Mesenchymal stem cell (in vitro differentiated cells and primary cell): Measurements from ENCODE around the gene TBC1D22A.

ENCODE experiments used
- DNase-seq: peaks from one replicate; pipeline ENCODE4 v3.0.0-alpha.2; 2013
- H2AFZ ChIP-seq: one replicate; pipeline ENCODE4 v1.6.1; 2013; ENCODE audit warnings: low read depth, mild to moderate bottlenecking, control low read depth, inconsistent platforms, low read length, moderate library complexity
- H2AK5ac ChIP-seq: 2 replicates; pipeline ENCODE4 v1.6.1; 2013; ENCODE audit warnings: low read length, moderate library complexity, mild to moderate bottlenecking, inconsistent platforms; ENCODE audit not compliant: severe bottlenecking
- H2BK120ac ChIP-seq: one replicate; pipeline ENCODE4 v1.6.1; 2013; ENCODE audit warnings: low read depth, mild to moderate bottlenecking, inconsistent platforms, low read length, moderate library complexity
- H2BK12ac ChIP-seq, 2 experiments: one replicate each; pipeline ENCODE4 v1.6.1; 2013; ENCODE audit warnings: inconsistent platforms in 2 of 2, low read length in 2 of 2, mild to moderate bottlenecking in 2 of 2, moderate library complexity in 2 of 2, control low read depth in 1 of 2
- H2BK15ac ChIP-seq: one replicate; pipeline ENCODE4 v1.6.1; 2013; ENCODE audit warnings: mild to moderate bottlenecking, low read depth, inconsistent platforms; ENCODE audit not compliant: poor library complexity, severe bottlenecking
- H2BK5ac ChIP-seq: 2 replicates; pipeline ENCODE4 v1.6.1; 2013; ENCODE audit warnings: low read depth, mild to moderate bottlenecking, low read length, control low read depth, inconsistent platforms; ENCODE audit not compliant: poor library complexity, severe bottlenecking
- H3K14ac ChIP-seq, 2 experiments: one replicate each; pipeline ENCODE4 v1.6.1; 2013; ENCODE audit warnings: inconsistent platforms in 2 of 2, low read length in 2 of 2, control low read depth in 1 of 2, mild to moderate bottlenecking in 1 of 2, moderate library complexity in 1 of 2
- H3K18ac ChIP-seq, 2 experiments: one replicate each; pipeline ENCODE4 v1.6.1; 2013; ENCODE audit warnings: inconsistent platforms in 2 of 2, low read length in 2 of 2, control low read depth in 1 of 2, low read depth in 1 of 2, mild to moderate bottlenecking in 1 of 2
- H3K23ac ChIP-seq, 2 experiments: one replicate each; pipeline ENCODE4 v1.6.1; 2013; ENCODE audit warnings: inconsistent platforms in 2 of 2, low read length in 2 of 2, mild to moderate bottlenecking in 2 of 2, moderate library complexity in 2 of 2, control low read depth in 1 of 2
- H3K27ac ChIP-seq: 2 replicates; pipeline ENCODE4 v1.5.1; 2013; ENCODE audit warnings: mild to moderate bottlenecking, moderate library complexity, low read length, control low read depth, inconsistent platforms; ENCODE audit not compliant: poor library complexity, severe bottlenecking
- H3K27me3 ChIP-seq, 2 experiments: 2 replicates each; pipeline versions ENCODE4 v1.6.1 to v1.7.0; 2013; ENCODE audit warnings: low read length in 2 of 2, mild to moderate bottlenecking in 2 of 2, moderate library complexity in 2 of 2, control low read depth in 1 of 2, inconsistent platforms in 1 of 2; ENCODE audit not compliant: control insufficient read depth in 1 of 2, insufficient read depth in 1 of 2
- H3K36me3 ChIP-seq, 2 experiments: 2 replicates each; pipeline versions ENCODE4 v1.6.1 to v1.7.0; 2013; ENCODE audit warnings: low read length in 2 of 2, control low read depth in 1 of 2, inconsistent platforms in 1 of 2, low read depth in 1 of 2, mild to moderate bottlenecking in 1 of 2; ENCODE audit not compliant: insufficient read depth in 2 of 2, control insufficient read depth in 1 of 2
- H3K4ac ChIP-seq, 2 experiments: one replicate each; pipeline ENCODE4 v1.6.1; 2013; ENCODE audit warnings: inconsistent platforms in 2 of 2, low read length in 2 of 2, mild to moderate bottlenecking in 2 of 2, moderate library complexity in 2 of 2, control low read depth in 1 of 2, low read depth in 1 of 2
- H3K4me1 ChIP-seq: 2 replicates; pipeline ENCODE4 v1.6.1; 2013; ENCODE audit warnings: low read depth, low read length, control low read depth; ENCODE audit not compliant: control insufficient read depth, insufficient read depth
- H3K4me2 ChIP-seq: 2 replicates; pipeline ENCODE4 v1.6.1; 2013; ENCODE audit warnings: low read length, mild to moderate bottlenecking, inconsistent platforms; ENCODE audit not compliant: poor library complexity, severe bottlenecking
- H3K4me3 ChIP-seq, 2 experiments: 2 replicates each; pipeline versions ENCODE4 v1.5.1 to v1.7.0; 2013; ENCODE audit warnings: low read length in 2 of 2, mild to moderate bottlenecking in 2 of 2, control low read depth in 1 of 2, low read depth in 1 of 2; ENCODE audit not compliant: insufficient read depth in 1 of 2
- H3K79me1 ChIP-seq: replicated peaks from 2 replicates; pipeline ENCODE4 v1.6.1; 2013; ENCODE audit warnings: mild to moderate bottlenecking, control low read depth, low read length, inconsistent platforms; ENCODE audit not compliant: poor library complexity, severe bottlenecking
- H3K9ac ChIP-seq: 2 replicates; pipeline ENCODE4 v1.7.0; 2013; ENCODE audit warnings: mild to moderate bottlenecking, low read length, moderate library complexity
- H3K9me3 ChIP-seq: 2 replicates; pipeline ENCODE4 v1.7.0; 2013; ENCODE audit warnings: mild to moderate bottlenecking, low read length; ENCODE audit not compliant: control insufficient read depth
- H4K8ac ChIP-seq: one replicate; pipeline ENCODE4 v1.6.1; 2013; ENCODE audit warnings: inconsistent platforms, mild to moderate bottlenecking, low read length, moderate library complexity
- H4K91ac ChIP-seq: one replicate; pipeline ENCODE4 v1.6.1; 2013; ENCODE audit warnings: mild to moderate bottlenecking, low read length, inconsistent platforms
- WGBS: methylation state at CpG from one replicate; pipeline ENCODE4 v1.1.7; 2013; ENCODE audit warnings: mixed read lengths; 5-methylcytosine and 5-hydroxymethylcytosine counted together

TBC1D22A gene

DNA sequence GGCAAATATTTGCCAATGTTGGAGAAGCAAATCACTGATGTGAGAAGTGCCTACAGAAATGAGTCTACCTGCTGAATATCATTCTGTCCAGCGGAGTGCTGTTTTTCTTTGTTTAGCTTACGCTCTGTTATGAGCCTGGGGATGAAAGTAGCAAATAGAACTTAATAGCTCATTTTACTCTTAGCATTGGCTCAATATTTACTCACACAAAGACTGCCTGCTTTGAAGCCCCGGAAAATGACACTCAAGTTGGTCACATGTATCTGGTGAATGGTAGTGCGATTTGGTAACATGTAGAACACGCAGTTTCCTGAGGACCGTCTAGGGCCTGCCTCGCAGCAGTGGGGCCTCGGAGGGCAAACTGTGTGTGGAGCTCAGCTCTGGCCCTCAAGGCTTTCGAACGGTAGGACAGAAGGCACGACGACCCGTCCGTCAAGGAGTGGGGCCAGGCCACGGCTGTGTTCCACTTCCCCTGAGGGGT is 38.9 kb downstream of the TBC1D22A start:
- H2BK15ac ChIP-seq: no peak overlapping the region
- H4K8ac ChIP-seq: no peak overlapping the region
- WGBS: 96% methylated on average over 15 of the region's 15 CpGs
- no peak overlapping the region for H3K18ac ChIP-seq
- peaks cover 43% of the 10 kb centered on the region for H3K79me1 ChIP-seq
- no peak overlapping the region for H3K14ac ChIP-seq
- no peak overlapping the region for H4K91ac ChIP-seq
- no peak overlapping the region for H3K4me3 ChIP-seq
- H2BK12ac ChIP-seq: no peak overlapping the region
- no peaks in the 10 kb centered on the region for H3K9me3 ChIP-seq
- H2AK5ac ChIP-seq: peak overlapping the region; percentile 32
- peaks cover 30% of the 10 kb centered on the region for H3K4me1 ChIP-seq
- H2AFZ ChIP-seq: no peak overlapping the region
- peaks cover 52 to 56% of the 10 kb centered on the region in 2 experiments for H3K36me3 ChIP-seq
- H3K4me2 ChIP-seq: no peak overlapping the region
- no peak overlapping the region for H3K4ac ChIP-seq
- no peak overlapping the region for H3K9ac ChIP-seq
- H2BK120ac ChIP-seq: no peak overlapping the region
- no peaks in the 10 kb centered on the region for H3K27me3 ChIP-seq
- no peak for DNase-seq
- no peak overlapping the region for H3K23ac ChIP-seq
- no peak overlapping the region for H2BK5ac ChIP-seq
- no peak overlapping the region for H3K27ac ChIP-seq

DNA sequence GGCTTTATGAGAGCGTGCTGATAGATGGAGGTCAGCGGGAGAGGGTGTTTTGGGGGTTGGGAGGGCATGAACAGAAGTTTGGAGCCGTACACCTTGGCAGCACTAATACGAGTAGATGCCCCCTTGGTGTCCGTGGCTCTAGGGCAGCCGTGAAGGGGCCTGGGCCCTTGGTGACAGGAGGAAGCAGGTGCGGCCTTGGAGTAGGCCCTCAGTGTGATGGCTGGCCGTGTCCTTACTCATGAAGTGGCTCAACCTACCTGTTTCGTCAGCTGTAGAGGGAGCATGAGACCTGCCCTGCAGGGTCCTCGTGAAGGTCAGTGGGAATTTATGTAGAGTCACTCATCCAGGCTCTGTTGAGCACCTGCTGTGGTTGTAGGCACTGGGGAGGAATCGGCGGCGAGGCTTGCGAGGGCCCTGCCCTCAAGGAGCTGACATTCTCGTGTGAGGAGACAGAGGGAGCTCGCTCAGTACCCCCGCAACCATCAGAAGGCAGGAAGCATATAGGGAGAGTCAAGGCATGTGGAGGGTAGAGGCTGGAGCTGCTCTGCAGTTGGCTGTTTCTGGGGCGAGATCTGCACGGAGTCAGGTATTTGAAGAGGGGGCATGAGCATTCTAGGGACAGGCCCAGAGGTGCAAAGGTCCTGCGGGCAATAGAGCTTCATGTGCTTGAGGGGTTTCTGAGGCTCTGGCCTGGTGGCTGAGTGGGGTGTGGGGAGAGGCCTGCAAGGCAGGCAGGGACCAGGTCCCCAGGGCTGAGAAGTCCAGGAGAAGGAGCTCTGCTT is 39.6 kb downstream of the TBC1D22A start:
- Histone ChIP-seq H3K4me1 (peaks cover 30% of the 10 kb centered on the region), H4K8ac (no peak overlapping the region), H3K9ac (no peak overlapping the region), H3K14ac (no peak overlapping the region), H3K4me2 (no peak overlapping the region), H3K36me3 (peaks cover 49 to 58% of the 10 kb centered on the region in 2 experiments), H2BK5ac (no peak overlapping the region), H2AFZ (no peak overlapping the region), H3K27ac (no peak overlapping the region), H3K4me3 (no peak overlapping the region), H2BK15ac (no peak overlapping the region), H3K79me1 (peaks cover 49% of the 10 kb centered on the region), H2AK5ac (peak overlapping the region; percentile 32), H3K18ac (no peak overlapping the region), H2BK12ac (no peak overlapping the region), H3K27me3 (no peaks in the 10 kb centered on the region), H2BK120ac (no peak overlapping the region), H3K9me3 (no peaks in the 10 kb centered on the region), H3K23ac (no peak overlapping the region), H4K91ac (no peak overlapping the region), H3K4ac (no peak overlapping the region)
- WGBS: 96% methylated on average over 20 of the region's 20 CpGs
- no peak for DNase-seq

DNA sequence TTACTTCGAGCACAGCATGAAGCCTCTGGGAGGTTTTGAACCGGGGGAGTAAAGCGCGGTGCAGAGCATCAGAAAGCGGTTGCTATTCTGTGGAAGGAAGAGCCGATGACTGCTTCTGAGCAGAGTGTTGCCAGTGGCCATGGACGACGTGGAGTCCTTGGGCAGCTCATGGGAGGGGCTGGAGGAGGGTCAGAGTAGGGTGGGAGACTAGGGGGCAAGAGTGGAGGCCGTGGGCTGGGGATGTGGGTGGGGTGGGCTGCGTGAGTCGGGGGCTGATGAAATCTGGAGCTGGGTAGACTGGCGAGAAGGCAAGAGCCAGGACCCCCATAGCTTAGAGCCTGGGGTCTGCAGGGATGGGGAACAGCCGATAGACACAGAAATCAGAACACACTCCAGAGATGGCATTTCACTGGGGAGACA is 40.2 kb downstream of the TBC1D22A start:
- H2AK5ac ChIP-seq: no peak overlapping the region
- no peak overlapping the region for H4K91ac ChIP-seq
- H3K9me3 ChIP-seq: no peaks in the 10 kb centered on the region
- no peak for DNase-seq
- H3K4me3 ChIP-seq: no peak overlapping the region
- no peak overlapping the region for H3K27ac ChIP-seq
- peaks cover 51 to 58% of the 10 kb centered on the region in 2 experiments for H3K36me3 ChIP-seq
- no peak overlapping the region for H3K23ac ChIP-seq
- H2BK12ac ChIP-seq: no peak overlapping the region
- no peak overlapping the region for H2BK120ac ChIP-seq
- H3K79me1 ChIP-seq: peaks cover 52% of the 10 kb centered on the region
- no peak overlapping the region for H2BK15ac ChIP-seq
- H3K4ac ChIP-seq: no peak overlapping the region
- 91% methylated on average over 12 of the region's 13 CpGs for WGBS
- H4K8ac ChIP-seq: no peak overlapping the region
- H3K18ac ChIP-seq: no peak overlapping the region
- no peak overlapping the region for H3K9ac ChIP-seq
- no peaks in the 10 kb centered on the region for H3K27me3 ChIP-seq
- no peak overlapping the region for H3K4me2 ChIP-seq
- peaks cover 27% of the 10 kb centered on the region for H3K4me1 ChIP-seq
- no peak overlapping the region for H2BK5ac ChIP-seq
- H2AFZ ChIP-seq: no peak overlapping the region
- H3K14ac ChIP-seq: no peak overlapping the region

DNA sequence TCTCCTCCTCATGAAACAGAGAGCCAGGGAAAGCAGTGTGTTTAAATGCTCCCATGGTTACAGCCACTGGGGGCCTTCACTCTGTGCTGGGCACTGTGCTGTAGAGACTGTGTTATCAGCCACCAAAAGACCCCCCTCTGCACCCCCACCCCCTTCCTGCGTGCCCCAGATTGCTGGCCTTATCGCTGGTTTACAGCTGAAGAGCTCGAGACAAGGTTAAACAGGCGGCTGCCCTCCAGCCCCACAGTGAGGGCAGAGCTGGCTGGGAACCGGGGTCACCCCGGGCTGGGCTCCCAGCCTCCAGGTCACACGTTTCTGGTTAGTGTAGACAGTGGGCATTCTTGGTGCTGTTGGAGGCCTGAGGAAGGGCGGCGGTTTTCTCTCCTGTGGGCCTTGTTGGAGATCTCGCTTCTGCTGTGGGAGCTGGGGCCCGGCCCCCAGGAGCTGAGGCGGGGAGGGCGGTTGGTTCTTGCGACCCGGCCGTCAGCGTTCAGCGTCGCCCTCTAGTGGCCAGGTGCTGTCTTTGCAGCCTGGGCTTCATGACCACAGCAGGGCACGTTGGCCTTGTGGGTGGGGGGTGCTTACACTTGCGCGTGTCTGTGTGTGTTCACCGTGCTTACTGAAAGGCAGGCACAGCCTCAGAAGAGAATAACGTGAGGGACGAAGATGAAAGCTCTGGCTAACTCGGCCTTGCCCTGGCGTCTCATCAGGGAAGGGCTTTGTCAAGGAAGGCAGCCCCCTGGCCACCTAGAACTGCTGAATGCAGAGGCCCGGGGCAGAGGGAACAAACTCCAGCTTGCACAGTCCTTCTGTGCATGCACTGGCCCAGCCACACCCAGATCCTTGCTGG is 40.8 kb downstream of the TBC1D22A start:
- no peak overlapping the region for H2BK120ac ChIP-seq

More for the DNA sequence above, 40.8 kb downstream of the TBC1D22A start:
- Histone ChIP-seq H3K27me3 (no peaks in the 10 kb centered on the region), H3K23ac (no peak overlapping the region), H4K91ac (peak overlapping the region; percentile 11), H3K4me2 (no peak overlapping the region), H2BK12ac (no peak overlapping the region), H3K27ac (no peak overlapping the region), H2AFZ (no peak overlapping the region), H2BK5ac (no peak overlapping the region), H2AK5ac (no peak overlapping the region), H3K18ac (no peak overlapping the region), H3K79me1 (peaks cover 50% of the 10 kb centered on the region), H3K14ac (no peak overlapping the region), H2BK15ac (no peak overlapping the region), H3K9me3 (no peaks in the 10 kb centered on the region), H3K4me1 (peaks cover 25% of the 10 kb centered on the region), H3K4me3 (no peak overlapping the region), H3K4ac (no peak overlapping the region), H3K9ac (no peak overlapping the region), H3K36me3 (peaks cover 45 to 52% of the 10 kb centered on the region in 2 experiments), H4K8ac (no peak overlapping the region)
- WGBS: 37% methylated on average over 28 of the region's 28 CpGs
- peak; percentile 17 for DNase-seq
